ENCODE data around the gene KRTAP6-2. TPM values are rescaled to one million over a fixed set of nuclear protein-coding genes. Genes with fewer than 3 reads are reported as not detected.

KRTAP6-2 gene
- total RNA-seq, 6 donors from 2014 or later = not detected

DNA sequence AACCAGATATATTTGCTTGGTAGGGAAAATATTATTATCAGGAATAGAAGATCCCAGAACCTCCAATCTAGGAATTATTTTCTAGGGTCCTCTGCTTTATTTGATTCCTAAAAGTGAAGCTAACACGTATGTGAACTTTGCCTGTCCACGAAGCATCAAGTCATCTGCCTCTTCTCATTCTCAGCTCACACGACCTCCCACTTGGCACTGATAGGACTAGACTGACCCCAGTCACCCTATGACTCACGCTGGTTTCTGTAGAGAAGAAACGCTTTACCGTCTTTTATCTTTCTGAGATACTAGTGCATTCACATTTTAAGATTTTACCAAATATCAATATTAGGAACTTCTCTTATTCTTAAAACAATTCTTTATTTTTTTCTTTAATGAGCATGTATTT lies 35.6 kb downstream of the KRTAP6-2 start:
- 55 to 78% methylated on average over 6 of the region's 6 CpGs for WGBS, 2 donors

DNA sequence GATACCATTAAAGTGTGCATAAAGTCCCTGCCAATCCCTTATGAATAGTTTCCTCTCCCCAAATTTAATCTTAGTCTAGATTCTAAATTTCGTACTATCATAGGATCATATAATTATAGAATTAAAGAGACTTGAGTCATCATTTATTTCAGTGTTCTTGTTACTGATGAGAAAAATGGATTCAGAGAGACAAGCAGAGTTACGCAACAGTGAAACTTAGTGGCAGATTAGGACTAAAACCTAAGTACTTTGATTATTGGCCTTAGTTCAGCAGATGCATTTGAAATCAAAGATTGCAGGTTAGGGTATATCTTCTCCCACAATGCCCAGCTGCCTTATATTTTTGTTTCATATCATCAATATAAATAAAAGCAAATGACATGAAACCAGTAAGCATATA lies 36.7 kb downstream of the KRTAP6-2 start:
- ATAC-seq (ENCODE audit: low FRiP score in 2 of 2) = no peak
- WGBS, 2 donors = 79 to 83% methylated on average over 2 of the region's 2 CpGs
- H3K4me3 ChIP-seq = no peak overlapping the region

More for the DNA sequence above, 35.6 kb downstream of the KRTAP6-2 start:
- no peaks in the 10 kb centered on the region for H3K9me3 ChIP-seq
- H3K4me3 ChIP-seq = no peak overlapping the region
- ATAC-seq (ENCODE audit: low FRiP score in 2 of 2) = no peak
- H3K27ac ChIP-seq = no peak overlapping the region
- TF ChIP-seq POLR2A (IDR thresholded peaks at IDR 0.05) (no peak), POLR2AphosphoS5 (IDR thresholded peaks at IDR 0.05) (no peak), EP300 (IDR thresholded peaks at IDR 0.05) (no peak)
- TF ChIP-seq, protein P1, sequence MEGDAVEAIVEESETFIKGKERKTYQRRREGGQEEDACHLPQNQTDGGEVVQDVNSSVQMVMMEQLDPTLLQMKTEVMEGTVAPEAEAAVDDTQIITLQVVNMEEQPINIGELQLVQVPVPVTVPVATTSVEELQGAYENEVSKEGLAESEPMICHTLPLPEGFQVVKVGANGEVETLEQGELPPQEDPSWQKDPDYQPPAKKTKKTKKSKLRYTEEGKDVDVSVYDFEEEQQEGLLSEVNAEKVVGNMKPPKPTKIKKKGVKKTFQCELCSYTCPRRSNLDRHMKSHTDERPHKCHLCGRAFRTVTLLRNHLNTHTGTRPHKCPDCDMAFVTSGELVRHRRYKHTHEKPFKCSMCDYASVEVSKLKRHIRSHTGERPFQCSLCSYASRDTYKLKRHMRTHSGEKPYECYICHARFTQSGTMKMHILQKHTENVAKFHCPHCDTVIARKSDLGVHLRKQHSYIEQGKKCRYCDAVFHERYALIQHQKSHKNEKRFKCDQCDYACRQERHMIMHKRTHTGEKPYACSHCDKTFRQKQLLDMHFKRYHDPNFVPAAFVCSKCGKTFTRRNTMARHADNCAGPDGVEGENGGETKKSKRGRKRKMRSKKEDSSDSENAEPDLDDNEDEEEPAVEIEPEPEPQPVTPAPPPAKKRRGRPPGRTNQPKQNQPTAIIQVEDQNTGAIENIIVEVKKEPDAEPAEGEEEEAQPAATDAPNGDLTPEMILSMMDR (IDR thresholded peaks at IDR 0.05) = no peak
- no peaks in the 10 kb centered on the region for H3K27me3 ChIP-seq
- no peaks in the 10 kb centered on the region for H3K4me1 ChIP-seq
- no peaks in the 10 kb centered on the region for H3K36me3 ChIP-seq
- DNase-seq = no peak

DNA sequence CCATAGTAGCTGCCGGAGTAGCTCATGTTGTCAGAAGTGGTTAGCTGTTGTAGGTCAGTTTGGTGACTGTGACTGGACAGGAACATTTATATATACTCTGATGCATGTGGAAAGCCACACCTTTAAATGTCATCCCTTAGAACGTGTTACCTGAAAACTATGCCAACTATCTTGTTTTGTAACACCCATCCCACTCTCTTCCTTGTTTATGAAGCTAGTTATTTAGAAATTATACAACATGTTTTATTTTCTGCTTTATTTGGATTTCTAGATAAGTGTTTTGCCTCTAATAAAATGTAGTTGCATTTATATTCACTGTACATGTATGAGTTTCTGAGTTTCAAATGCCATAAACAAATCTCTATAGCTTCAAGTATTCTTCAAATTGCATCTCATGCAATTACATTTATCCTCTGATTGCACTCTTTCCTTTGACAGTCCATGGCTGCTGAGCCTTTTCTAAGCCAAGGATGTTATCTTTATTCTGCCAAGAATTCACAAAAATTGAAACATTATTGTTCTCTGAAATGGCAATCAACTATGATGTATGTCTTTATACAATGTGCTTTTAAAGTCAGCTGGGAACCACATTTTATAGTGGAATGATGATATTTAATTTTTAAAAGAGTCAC lies 37.3 kb downstream of the KRTAP6-2 start, which contains the start of gene KRTAP19-7:
Gene KRTAP19-7, minus strand, starts transcription at position 51 of the 632 bp plus-strand sequence. Its CDS starts 25 bp downstream, at position 26.
- H3K27ac ChIP-seq = no peak within 1 kb of the TSS
- no peak for DNase-seq
- no peaks in the 10 kb centered on the region for H3K9me3 ChIP-seq
- H3K27me3 ChIP-seq = no peaks in the 10 kb centered on the region
- TF ChIP-seq POLR2A (IDR thresholded peaks at IDR 0.05) (no peak), POLR2AphosphoS5 (IDR thresholded peaks at IDR 0.05) (no peak), EP300 (IDR thresholded peaks at IDR 0.05) (no peak)
- TF ChIP-seq, protein P1 (IDR thresholded peaks at IDR 0.05) = no peak
- no peaks in the 10 kb centered on the region for H3K36me3 ChIP-seq
- 71% methylated on average over 2 of the region's 2 CpGs for WGBS, 2 donors
- H3K4me3 ChIP-seq = no peak within 1 kb of the TSS
- no peaks in the 10 kb centered on the region for H3K4me1 ChIP-seq
- ATAC-seq (ENCODE audit: low FRiP score in 2 of 2) = no peak

More for the DNA sequence above, 36.7 kb downstream of the KRTAP6-2 start:
- H3K27me3 ChIP-seq = no peaks in the 10 kb centered on the region
- TF ChIP-seq POLR2AphosphoS5 (IDR thresholded peaks at IDR 0.05) = no peak
- no peak for TF ChIP-seq POLR2A (IDR thresholded peaks at IDR 0.05)
- TF ChIP-seq, protein P1 (IDR thresholded peaks at IDR 0.05) = no peak
- no peak for TF ChIP-seq EP300 (IDR thresholded peaks at IDR 0.05)
- no peaks in the 10 kb centered on the region for H3K36me3 ChIP-seq
- H3K4me1 ChIP-seq = no peaks in the 10 kb centered on the region
- DNase-seq = no peak
- H3K9me3 ChIP-seq = no peaks in the 10 kb centered on the region
- no peak overlapping the region for H3K27ac ChIP-seq

DNA sequence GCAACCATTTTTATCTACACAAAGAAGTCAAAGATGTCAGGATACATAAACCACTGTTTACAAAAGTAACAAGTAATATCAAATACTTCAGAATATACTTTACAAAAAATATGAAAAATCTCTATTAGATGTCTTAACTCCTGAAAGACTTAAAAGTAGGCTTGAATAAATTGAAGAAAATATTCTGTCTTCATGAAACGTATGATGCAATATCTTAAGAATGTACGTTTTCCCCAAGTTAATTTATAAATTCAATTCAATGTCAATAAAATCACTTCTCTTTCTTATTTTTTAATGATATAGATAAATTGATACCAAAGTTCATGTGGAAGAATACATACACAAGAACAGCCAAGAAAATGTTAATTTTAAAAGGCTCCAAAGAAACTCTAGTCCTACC lies 43.6 kb downstream of the KRTAP6-2 start:
- no peaks in the 10 kb centered on the region for H3K27me3 ChIP-seq
- no peak for TF ChIP-seq EP300 (IDR thresholded peaks at IDR 0.05)
- TF ChIP-seq POLR2A (IDR thresholded peaks at IDR 0.05) = no peak
- TF ChIP-seq, protein P1 (IDR thresholded peaks at IDR 0.05) = no peak
- no peak for TF ChIP-seq POLR2AphosphoS5 (IDR thresholded peaks at IDR 0.05)
- no peak overlapping the region for H3K4me3 ChIP-seq
- no peak overlapping the region for H3K27ac ChIP-seq
- no peaks in the 10 kb centered on the region for H3K9me3 ChIP-seq
- H3K36me3 ChIP-seq = no peaks in the 10 kb centered on the region
- WGBS, 2 donors = 85 to 93% methylated on average over 2 of the region's 2 CpGs
- ATAC-seq (ENCODE audit: low FRiP score in 2 of 2) (no peak), DNase-seq (no peak)
- no peaks in the 10 kb centered on the region for H3K4me1 ChIP-seq

DNA sequence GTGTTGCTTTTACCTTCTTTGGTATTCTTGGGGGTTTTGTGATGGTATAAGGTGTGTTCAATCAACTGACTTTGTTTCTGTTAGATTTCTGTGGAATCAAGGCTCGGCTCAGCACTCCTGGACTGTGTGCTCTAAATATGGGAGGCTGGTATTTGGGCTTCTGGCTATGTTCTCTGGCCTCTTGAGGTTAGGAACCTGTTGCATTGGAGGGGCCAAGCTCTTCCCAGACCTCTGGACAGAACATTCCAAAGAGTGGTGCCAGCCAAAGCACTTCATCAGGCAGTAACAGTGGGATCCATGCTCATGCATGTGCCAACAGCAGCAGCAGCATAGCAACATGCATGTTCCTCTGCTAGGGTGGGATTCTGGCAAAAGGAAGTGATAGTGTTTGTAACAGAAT lies 45.9 kb downstream of the KRTAP6-2 start:
- TF ChIP-seq POLR2AphosphoS5 (IDR thresholded peaks at IDR 0.05) = no peak
- no peak for TF ChIP-seq EP300 (IDR thresholded peaks at IDR 0.05)
- TF ChIP-seq POLR2A (IDR thresholded peaks at IDR 0.05) = no peak
- TF ChIP-seq, protein P1 (IDR thresholded peaks at IDR 0.05) = no peak
- Histone ChIP-seq H3K27ac (no peak overlapping the region), H3K9me3 (no peaks in the 10 kb centered on the region), H3K36me3 (no peaks in the 10 kb centered on the region), H3K27me3 (no peaks in the 10 kb centered on the region), H3K4me3 (no peak overlapping the region), H3K4me1 (no peaks in the 10 kb centered on the region)
- DNase-seq (no peak), ATAC-seq (ENCODE audit: low FRiP score in 2 of 2) (no peak)
- WGBS, 2 donors = 63 to 75% methylated on average over 1 of the region's 1 CpG

All from upper lobe of left lung (tissue), 6 donors.